Spleen (tissue), 7 donors: ENCODE results near the gene COL27A1.

ENCODE experiments used
- CTCF ChIP-seq, 11 experiments: fragments of 200-600 bp in 7 of 11; fragments of 450-650 bp in 4 of 11; sonication (generic) in 4 of 11; IDR thresholded peaks in 8 of 11; conservative IDR thresholded peaks in 3 of 11; 1 replicate in 7 of 11; 2 replicates in 4 of 11; pipeline versions ENCODE4 v1.4.0 to v1.8.0; 2016 to 2021; ENCODE audit warnings: antibody characterized with exemption in 11 of 11, inconsistent platforms in 4 of 11, mild to moderate bottlenecking in 1 of 11
- POLR2A ChIP-seq, 3 donors: fragments of 450-650 bp; IDR thresholded peaks; one replicate each; pipeline ENCODE4 v1.5.1; 2017; ENCODE audit warnings: antibody characterized with exemption in 3 of 3, mild to moderate bottlenecking in 1 of 3
- POLR2AphosphoS5 ChIP-seq, 3 donors: sonication (generic); formaldehyde crosslinking; IDR thresholded peaks; one replicate each; pipeline ENCODE4 v1.5.1; 2017; ENCODE audit warnings: antibody characterized with exemption in 3 of 3
- donor health status: DM: no; HTN: no; CAD: no; lungs with moderate emphysema.
- donor health status: DM: no; HTN: no; CAD: no.
- donor health status: DM: no; HTN: no; CAD: no.

GRCh38 chr9:114275246-114276004, 120.1 kb downstream of the COL27A1 start:
- TF ChIP-seq POLR2AphosphoS5 (IDR thresholded peaks at IDR 0.05) (no peak), CTCF (IDR thresholded peaks at IDR 0.05 in 8 of 11, conservative IDR thresholded peaks at IDR 0.05 in 3 of 11) (no peak), POLR2A (IDR thresholded peaks at IDR 0.05) (no peak)
